AG09319 (cell line): ENCODE data around the gene SASH1.

Source experiments
- DNase-seq: peaks from one replicate; pipeline ENCODE4 v3.0.0-alpha.2; 2010; ENCODE audit warnings: low read depth; ENCODE audit errors: extremely low read depth
- CTCF ChIP-seq: IDR thresholded peaks from 2 replicates; pipeline ENCODE4 v1.5.1; 2011; ENCODE audit warnings: low read depth, mild to moderate bottlenecking, inconsistent platforms, low read length, moderate library complexity

Gene SASH1

GRCh38 chr6:148451690-148452089 is 109.1 kb downstream of the SASH1 start:
- DNase-seq = no peak
- no peak for TF ChIP-seq CTCF

GRCh38 chr6:148452876-148453275 is 110.2 kb downstream of the SASH1 start:
- no peak for DNase-seq
- no peak for TF ChIP-seq CTCF

- TF ChIP-seq CTCF = no peak
- no peak for DNase-seq
Observed at GRCh38 chr6:148453906-148454305, 111.3 kb downstream of the SASH1 start.

- TF ChIP-seq CTCF = no peak
Observed at GRCh38 chr6:148455225-148455624, 112.6 kb downstream of the SASH1 start.

GRCh38 chr6:148455674-148456558 is 113.3 kb downstream of the SASH1 start:
- TF ChIP-seq CTCF = no peak
- no peak for DNase-seq

More at GRCh38 chr6:148455225-148455624, 112.6 kb downstream of the SASH1 start:
- DNase-seq = no peak

GRCh38 chr6:148457137-148457842 is 114.7 kb downstream of the SASH1 start:
- no peak for TF ChIP-seq CTCF
- DNase-seq = no peak

- DNase-seq = no peak
- TF ChIP-seq CTCF = no peak
Observed at GRCh38 chr6:148457843-148458159, 115.2 kb downstream of the SASH1 start.
